Caco-2 (cell line): ENCODE data around the gene PPP2CA. TPM values are rescaled to one million over a fixed set of nuclear protein-coding genes. Genes with fewer than 3 reads are reported as not detected.

Experiments
- BruUV-seq: library from RNA; stranded (reverse); fragments of 400-500 nt; replicated peaks from 2 replicates; lab custom pipeline; 2021; lab: Mats Ljungman, UMichigan
- CTCF ChIA-PET: fragments of 300-600 bp; sonication (Branson Sonifier 250); formaldehyde crosslinking; loops from one replicate; lab custom pipeline; 2022; ENCODE audit warnings: antibody characterized with exemption; lab: Charles Lee
- POLR2A ChIA-PET: fragments of 300-600 bp; sonication (Branson Sonifier 250); formaldehyde crosslinking; loops from one replicate; lab custom pipeline; 2022; ENCODE audit warnings: antibody characterized with exemption; lab: Charles Lee
- DNase-seq, 2 experiments: peaks; one replicate each; pipeline versions ENCODE4 v3.0.0 to v3.0.0-alpha.2; 2020 to 2022
- H3K27me3 ChIP-seq: replicated peaks from 2 replicates; pipeline ENCODE4 v1.6.0; 2011; ENCODE audit warnings: low read length; ENCODE audit not compliant: control insufficient read depth, insufficient read depth
- H3K36me3 ChIP-seq: 2 replicates; pipeline ENCODE4 v1.5.1; 2011; ENCODE audit warnings: low read length; ENCODE audit not compliant: control insufficient read depth, insufficient read depth
- H3K4me1 ChIP-seq: fragments of 250-450 bp; sonication (Bioruptor Pico); 2 replicates; pipeline ENCODE4 v1.5.1; 2020; ENCODE audit warnings: mild to moderate bottlenecking
- H3K4me3 ChIP-seq: 2 replicates; pipeline ENCODE4 v1.5.1; 2011; ENCODE audit warnings: low read depth, mild to moderate bottlenecking, control low read depth, low read length
- H3K9me3 ChIP-seq: fragments of 250-450 bp; sonication (Bioruptor Pico); 2 replicates; pipeline ENCODE4 v1.5.1; 2020; ENCODE audit warnings: mild to moderate bottlenecking, moderate library complexity
- H3K27ac Mint-ChIP-seq: one replicate; pipeline ENCODE4 v1.8.0; 2022; ENCODE audit warnings: mixed read lengths; ENCODE audit not compliant: unreplicated experiment
- H3K27me3 Mint-ChIP-seq: one replicate; pipeline ENCODE4 v1.8.0; 2022; ENCODE audit warnings: mixed read lengths; ENCODE audit not compliant: insufficient read depth, unreplicated experiment
- H3K36me3 Mint-ChIP-seq: one replicate; pipeline ENCODE4 v1.8.0; 2022; ENCODE audit warnings: mild to moderate bottlenecking, mixed read lengths; ENCODE audit not compliant: insufficient read depth, unreplicated experiment
- H3K4me1 Mint-ChIP-seq: one replicate; pipeline ENCODE4 v1.8.0; 2022; ENCODE audit warnings: low read depth, mixed read lengths; ENCODE audit not compliant: unreplicated experiment
- H3K4me3 Mint-ChIP-seq: one replicate; pipeline ENCODE4 v1.8.0; 2022; ENCODE audit warnings: mild to moderate bottlenecking, moderate library complexity, mixed read lengths; ENCODE audit not compliant: unreplicated experiment
- H3K9me3 Mint-ChIP-seq: one replicate; pipeline ENCODE4 v1.8.0; 2022; ENCODE audit warnings: mixed read lengths; ENCODE audit not compliant: unreplicated experiment
- CTCF ChIP-seq, 2 experiments: fragments of 200-600 bp in 1 of 2; IDR thresholded peaks; 1 replicate in 1 of 2; 2 replicates in 1 of 2; pipeline versions ENCODE4 v1.5.1 to v1.8.0; 2011 to 2022; ENCODE audit warnings: antibody characterized with exemption in 1 of 2, control low read depth in 1 of 2, inconsistent platforms in 1 of 2, low read depth in 1 of 2, low read length in 1 of 2, mild to moderate bottlenecking in 1 of 2, moderate library complexity in 1 of 2; ENCODE audit not compliant: insufficient read depth in 1 of 2, severe bottlenecking in 1 of 2, unreplicated experiment in 1 of 2
- intact Hi-C: fragments of 100-400 bp; cut with micrococcal nuclease; formaldehyde crosslinking; loops from one replicate; pipeline ENCODE4 v1.10.0; 2022; ENCODE audit not compliant: unreplicated experiment
- total RNA-seq: library from RNA; stranded (reverse); gene quantifications from 2 replicates; pipeline ENCODE4 v1.2.3, GENCODE V29; 2022

Gene PPP2CA
- total RNA-seq, 1 experiment from 2014 or later, result 224 TPM

GRCh38 chr5:134245101-134245604 is 19.3 kb upstream of the PPP2CA start:
- Histone ChIP-seq H3K27me3 (no peaks in the 10 kb centered on the region), H3K4me1 (peaks cover 37% of the 10 kb centered on the region), H3K4me3 (no peak overlapping the region), H3K9me3 (no peaks in the 10 kb centered on the region), H3K36me3 (no peaks in the 10 kb centered on the region)
- H3K27me3 Mint-ChIP-seq, result no peaks in the 10 kb centered on the region
- DNase-seq, result peak; percentile 50 to 63
- H3K27ac Mint-ChIP-seq, result peak overlapping the region; percentile 18
- ChIA-PET POLR2A (interaction anchor here (0.5 to 1.2 kb wide), 2 partner anchors 19 to 56 kb away, joined by 3 to 10 read pairs; partner anchors contain the start of gene PPP2CA), CTCF (interaction anchor here (0.6 to 1.0 kb wide), 3 partner anchors 9 to 353 kb away, joined by 3 to 4 read pairs (median 3); no protein-coding TSS in a partner anchor)
- TF ChIP-seq CTCF (IDR thresholded peaks at IDR 0.05; ENCODE audit: insufficient read depth in 1 of 2, low read depth in 1 of 2, low read length in 1 of 2, severe bottlenecking in 1 of 2, unreplicated experiment in 1 of 2), result no peak
- no peak overlapping the region for H3K4me3 Mint-ChIP-seq
- intact Hi-C loops, result no loop called here
- peaks cover 26% of the 10 kb centered on the region for H3K4me1 Mint-ChIP-seq
- H3K36me3 Mint-ChIP-seq, result no peaks in the 10 kb centered on the region
- no TSS peak for BruUV-seq
- no peaks in the 10 kb centered on the region for H3K9me3 Mint-ChIP-seq

GRCh38 chr5:134242146-134242545 is 16.3 kb upstream of the PPP2CA start:
- Mint-ChIP-seq H3K4me3 (no peak overlapping the region), H3K36me3 (no peaks in the 10 kb centered on the region), H3K4me1 (peaks cover 23% of the 10 kb centered on the region), H3K27ac (no peak overlapping the region), H3K9me3 (no peaks in the 10 kb centered on the region), H3K27me3 (no peaks in the 10 kb centered on the region)
- H3K27me3 ChIP-seq, result no peaks in the 10 kb centered on the region
- TF ChIP-seq CTCF (IDR thresholded peaks at IDR 0.05; ENCODE audit: insufficient read depth in 1 of 2, low read depth in 1 of 2, low read length in 1 of 2, severe bottlenecking in 1 of 2, unreplicated experiment in 1 of 2), result no peak
- no peaks in the 10 kb centered on the region for H3K36me3 ChIP-seq
- H3K4me1 ChIP-seq, result peaks cover 32% of the 10 kb centered on the region
- CTCF ChIA-PET, result no interaction called here
- H3K4me3 ChIP-seq, result no peak overlapping the region
- no peak for DNase-seq
- no TSS peak for BruUV-seq
- no peaks in the 10 kb centered on the region for H3K9me3 ChIP-seq
- intact Hi-C loops, result no loop called here
- POLR2A ChIA-PET, result interaction anchor here (1.1 kb wide), 1 partner anchor 15 kb away, joined by 4 read pairs; no protein-coding TSS in a partner anchor

GRCh38 chr5:134240421-134240962 is 14.6 kb upstream of the PPP2CA start:
- Histone ChIP-seq H3K4me1 (peaks cover 20% of the 10 kb centered on the region), H3K9me3 (no peaks in the 10 kb centered on the region), H3K4me3 (no peak overlapping the region), H3K27me3 (no peaks in the 10 kb centered on the region), H3K36me3 (no peaks in the 10 kb centered on the region)
- TF ChIP-seq CTCF (IDR thresholded peaks at IDR 0.05; ENCODE audit: insufficient read depth in 1 of 2, low read depth in 1 of 2, low read length in 1 of 2, severe bottlenecking in 1 of 2, unreplicated experiment in 1 of 2), result no peak
- CTCF ChIA-PET, result interaction anchor here (0.6 kb wide), 1 partner anchor 28 kb away, joined by 3 read pairs; no protein-coding TSS in a partner anchor
- Mint-ChIP-seq H3K27me3 (no peaks in the 10 kb centered on the region), H3K36me3 (no peaks in the 10 kb centered on the region), H3K9me3 (no peaks in the 10 kb centered on the region), H3K4me3 (peak overlapping the region; percentile 50), H3K4me1 (peaks cover 20% of the 10 kb centered on the region), H3K27ac (peak overlapping the region; percentile 51)
- peak in 1 of 2 experiments; percentile 41 for DNase-seq
- POLR2A ChIA-PET, result no interaction called here
- intact Hi-C loops, result no loop called here
- BruUV-seq, result no TSS peak
